HG03196 (cell line): ENCODE results near the gene UBXN7.
"Not testable (repeated sequence)": the region's sequence is repeated elsewhere in the genome, so short reads cannot be mapped to it uniquely, and the experiment has no call there.

ENCODE experiments used
- ATAC-seq: cut with Tn5 transposase; IDR thresholded peaks from one replicate; pipeline ENCODE4 v1.9.1; 2021; ENCODE audit not compliant: unreplicated experiment

Gene UBXN7

GRCh38 chr3:196432137-196432879 is at the start of gene UBXN7:
TSS of gene UBXN7 (minus strand) at chr3:196432427. CDS start at chr3:196432399, 28 bp downstream.
- peak; percentile 81 for ATAC-seq

DNA sequence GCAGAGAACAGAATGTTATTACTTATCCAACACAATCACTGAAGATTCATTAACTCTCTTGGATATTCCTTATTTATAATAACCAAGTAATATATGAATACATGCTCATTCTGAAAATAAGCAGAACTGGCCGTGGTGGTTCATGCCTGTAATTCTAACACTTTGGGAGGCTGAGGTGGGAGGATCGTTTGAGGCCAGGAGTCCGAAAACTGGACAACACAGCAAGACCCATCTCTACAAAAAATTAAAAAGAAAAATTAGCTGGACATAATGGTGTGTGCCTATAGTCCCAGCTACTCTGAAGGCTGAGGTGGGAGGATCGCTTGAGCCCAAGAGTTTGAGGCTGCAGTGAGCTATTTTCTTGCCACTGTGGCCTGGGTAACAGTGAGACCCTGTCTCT is 45.5 kb upstream of the UBXN7 start:
- no peak for ATAC-seq

DNA sequence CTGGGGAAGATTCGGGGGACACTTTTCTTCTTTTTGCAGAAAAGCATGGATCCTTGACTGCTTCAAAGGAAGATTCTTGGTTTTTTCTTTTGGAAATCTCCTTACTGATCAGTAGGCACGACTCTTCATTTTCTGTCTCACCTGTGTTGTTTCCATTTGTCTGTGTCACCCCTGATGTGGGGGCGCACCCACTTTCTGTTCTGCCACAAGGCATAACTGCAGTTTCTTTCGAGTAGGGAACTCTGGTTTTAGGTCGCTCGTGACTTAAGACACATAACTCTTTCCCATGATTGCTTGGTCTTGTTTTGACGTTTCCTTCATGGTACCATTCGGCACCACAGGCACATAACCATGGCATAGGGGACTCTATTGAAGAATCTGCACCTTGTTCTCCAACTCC is 40.1 kb upstream of the UBXN7 start:
- no peak for ATAC-seq

- ATAC-seq: no peak
These were observed 39.3 kb upstream of the UBXN7 start for GRCh38 chr3:196471551-196471950.

DNA sequence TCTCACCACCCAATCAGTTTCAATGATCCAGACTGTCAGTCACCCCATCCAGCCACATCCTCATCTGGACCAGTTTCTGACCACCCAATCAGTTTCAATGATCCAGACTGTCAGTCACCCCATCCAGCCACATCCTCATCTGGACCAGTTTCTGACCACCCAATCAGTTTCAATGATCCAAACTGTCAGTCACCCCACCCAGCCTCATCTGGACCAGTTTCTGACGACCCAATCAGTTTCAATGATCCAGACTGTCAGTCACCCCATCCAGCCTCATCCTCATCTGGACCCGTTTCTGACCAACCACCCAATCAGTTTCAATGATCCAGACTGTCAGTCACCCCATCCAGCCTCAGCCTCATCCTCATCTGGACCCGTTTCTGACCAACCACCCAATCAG is 38.0 kb upstream of the UBXN7 start:
- ATAC-seq: not testable (repeated sequence)

DNA sequence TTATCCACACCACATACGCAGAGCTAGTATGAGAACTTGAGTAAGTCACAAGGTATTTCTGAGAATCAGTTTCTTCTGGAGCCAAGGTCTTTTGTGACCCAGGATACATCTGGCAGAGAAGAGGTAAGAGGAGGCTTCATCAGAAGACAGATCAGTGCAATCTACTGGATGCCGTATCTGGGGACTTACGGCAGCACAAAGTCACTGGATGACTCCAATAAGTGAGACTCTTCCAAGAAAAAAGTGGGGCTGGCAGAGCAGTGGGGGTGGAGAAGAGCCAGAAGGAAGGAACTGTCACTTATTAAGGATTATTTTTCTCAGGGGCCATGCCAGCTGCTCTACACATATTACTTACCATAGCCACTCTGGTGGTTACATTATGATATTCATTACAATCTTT is 31.6 kb upstream of the UBXN7 start:
- ATAC-seq: no peak

GRCh38 chr3:196463478-196463756 is 31.2 kb upstream of the UBXN7 start:
- ATAC-seq: no peak

DNA sequence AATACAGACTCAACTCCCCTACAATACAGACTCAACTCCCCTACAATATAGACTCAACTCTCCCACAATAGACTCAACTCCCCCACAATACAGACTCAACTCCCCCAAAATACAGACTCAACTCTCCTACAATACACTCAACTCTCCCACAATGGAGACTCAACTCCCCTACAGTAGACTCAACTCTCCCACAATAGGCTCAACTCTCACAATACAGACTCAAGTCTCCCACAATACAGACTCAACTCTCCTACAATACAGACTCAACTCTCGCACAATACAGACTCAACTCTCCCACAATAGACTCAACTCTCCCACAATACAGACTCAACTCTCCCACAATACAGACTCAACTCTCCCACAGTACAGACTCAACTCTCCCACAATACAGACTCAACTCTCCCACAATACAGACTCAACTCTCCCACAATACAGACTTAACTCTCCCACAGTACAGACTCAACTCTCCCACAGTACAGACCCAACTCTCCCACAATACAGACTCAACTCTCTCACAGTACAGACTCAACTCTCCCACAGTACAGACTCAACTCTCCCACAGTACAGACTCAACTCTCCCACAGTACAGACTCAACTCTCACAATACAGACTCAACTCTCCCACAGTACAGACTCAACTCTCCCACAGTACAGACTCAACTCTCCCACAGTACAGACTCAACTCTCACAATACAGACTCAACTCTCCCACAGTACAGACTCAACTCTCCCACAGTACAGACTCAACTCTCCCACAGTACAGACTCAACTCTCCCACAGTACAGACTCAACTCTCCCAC is 30.7 kb upstream of the UBXN7 start:
- ATAC-seq: not testable (repeated sequence)

DNA sequence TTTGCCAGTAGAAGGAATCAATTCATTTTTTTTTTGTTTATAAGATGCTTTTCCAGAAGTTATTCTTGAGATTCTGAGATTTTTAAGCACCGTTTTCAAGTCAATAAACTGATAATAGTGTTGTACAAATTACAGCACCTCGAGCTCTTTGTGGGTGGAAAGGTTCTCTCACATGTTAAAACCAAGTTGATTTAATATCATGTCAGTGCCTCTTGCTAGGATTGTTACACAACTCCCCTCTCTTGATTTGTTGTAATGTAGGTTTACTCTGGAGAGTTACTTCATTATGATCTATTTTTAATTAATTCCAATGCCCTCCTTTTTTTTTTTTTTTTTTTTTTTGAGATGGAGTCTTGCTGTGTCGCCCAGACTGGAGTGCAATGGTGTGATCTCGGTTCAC is 25.8 kb upstream of the UBXN7 start:
- ATAC-seq: no peak

GRCh38 chr3:196457470-196457869 is 25.2 kb upstream of the UBXN7 start:
- ATAC-seq: not testable (repeated sequence)

- no peak for ATAC-seq
These were observed 22.7 kb upstream of the UBXN7 start for GRCh38 chr3:196454935-196455334.

- ATAC-seq: not testable (repeated sequence)
These were observed 13.2 kb upstream of the UBXN7 start for GRCh38 chr3:196445391-196445790.

DNA sequence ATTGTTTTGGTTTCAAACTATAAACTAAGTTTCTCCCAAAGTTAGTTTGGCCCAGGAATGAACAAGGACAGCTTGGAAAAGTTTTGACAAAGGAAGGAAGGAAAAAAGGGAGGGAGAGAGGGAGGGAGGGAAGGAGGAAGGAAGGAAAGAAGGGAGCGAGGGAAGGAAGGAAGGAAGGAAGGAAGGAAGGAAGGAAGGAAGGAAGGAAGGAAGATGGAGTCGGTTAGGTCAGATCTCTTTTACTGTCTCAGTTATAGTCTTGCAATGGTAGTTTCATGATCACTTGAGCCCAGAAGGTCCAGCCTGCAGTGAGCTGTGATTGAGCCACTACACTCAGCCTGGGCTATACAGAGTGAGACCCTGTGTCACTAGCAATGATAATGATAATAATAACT is 12.3 kb upstream of the UBXN7 start:
- no peak for ATAC-seq

GRCh38 chr3:196440696-196441095 is 8.5 kb upstream of the UBXN7 start:
- peak; percentile 33 for ATAC-seq

GRCh38 chr3:196440041-196440537 is 7.9 kb upstream of the UBXN7 start:
- ATAC-seq: peak; percentile 47

DNA sequence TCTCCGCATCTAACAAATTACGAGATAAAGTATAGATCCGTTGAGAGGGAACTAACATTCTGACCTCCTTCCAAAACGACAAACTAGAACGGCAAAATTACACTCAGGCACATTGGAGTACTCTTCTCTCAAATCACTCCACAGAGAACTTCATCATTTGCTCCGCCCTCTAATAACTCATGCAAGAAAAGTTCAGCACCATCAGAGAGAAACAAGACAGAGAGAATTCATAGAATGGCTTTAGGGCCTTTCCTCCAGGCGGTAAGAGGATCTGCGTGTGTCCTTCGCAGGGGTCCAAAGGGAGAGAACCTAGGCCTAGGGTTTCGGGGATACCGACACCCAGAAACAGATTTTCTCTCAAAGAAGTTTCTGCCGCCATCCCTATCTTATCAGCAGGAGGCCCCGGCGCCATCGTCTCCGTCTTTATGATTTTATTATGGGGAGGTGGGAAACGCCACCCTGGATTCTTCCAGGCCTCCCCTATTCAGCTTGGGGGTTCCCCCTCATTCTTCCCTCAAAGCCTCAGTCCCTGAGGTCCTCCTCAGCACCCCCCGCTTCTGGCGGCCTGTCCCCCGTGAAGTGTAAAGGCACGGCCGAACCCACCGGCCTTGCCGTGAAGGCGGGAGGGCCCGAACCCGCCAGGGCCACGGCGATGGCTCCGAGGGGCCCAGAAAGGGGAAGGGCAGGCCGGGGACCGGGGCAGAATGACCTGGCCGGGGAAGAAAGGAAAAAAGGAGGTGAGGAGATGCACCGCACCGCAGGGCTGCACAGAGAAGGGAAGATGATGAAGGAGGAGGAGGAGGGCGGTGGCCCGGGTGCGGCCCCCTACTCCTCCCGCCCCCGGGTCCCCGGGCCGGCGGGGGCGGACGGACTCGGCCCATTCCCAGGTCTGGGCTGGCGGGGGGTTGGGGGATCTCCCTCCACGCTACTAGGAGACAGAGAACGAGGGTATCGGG is 768 bp downstream of the UBXN7 start:
- peak; percentile 34 for ATAC-seq

- ATAC-seq: no peak
These were observed 4.2 kb downstream of the UBXN7 start for GRCh38 chr3:196428041-196428440.

GRCh38 chr3:196424421-196424820 is 7.8 kb downstream of the UBXN7 start:
- not testable (repeated sequence) for ATAC-seq

GRCh38 chr3:196423044-196423781 is 9.0 kb downstream of the UBXN7 start:
- ATAC-seq: no peak

- ATAC-seq: not testable (repeated sequence)
These were observed 10.6 kb downstream of the UBXN7 start for GRCh38 chr3:196421668-196422067.
